A673 (cell line): Measurements from ENCODE around the gene CREB5.

Experiments used
- CTCF ChIP-seq: fragments of 300-800, 200-600 bp; sonication (generic); conservative IDR thresholded peaks from 2 replicates; pipeline ENCODE4 v1.5.1; 2017; ENCODE audit warnings: low read depth, mild to moderate bottlenecking, antibody characterized with exemption, low read length, moderate library complexity, mixed read lengths
- EZH2 ChIP-seq: fragments of 200-600 bp; sonication (generic); IDR thresholded peaks from 2 replicates; pipeline ENCODE4 v1.6.1; 2017; ENCODE audit warnings: borderline replicate concordance, low read depth, mild to moderate bottlenecking, mixed read lengths, antibody characterized with exemption, low read length; ENCODE audit not compliant: poor library complexity, severe bottlenecking

GRCh38 chr7:28768577-28769147 is 356.3 kb downstream of the CREB5 start:
- TF ChIP-seq CTCF: no peak
- no peak for TF ChIP-seq EZH2
